Stimulated activated CD8-positive, alpha-beta memory T cell treated with anti-CD3 and anti-CD28 coated beads, Interleukin-12 subunit alpha, Interleukin-12 subunit beta, amount 100 ng/mL, for 1 hour (primary cell): ENCODE results near the gene NAMPT.
"Not testable (repeated sequence)": the region's sequence is repeated elsewhere in the genome, so short reads cannot be mapped to it uniquely, and the experiment has no call there.

Experiments used
- DNase-seq: peaks from one replicate; pipeline ENCODE4 v3.0.0-alpha.2; 2020; ENCODE audit warnings: low read depth

The NAMPT gene

GRCh38 chr7:106304568-106304967, 19.8 kb upstream of the NAMPT start:
- DNase-seq: no peak

GRCh38 chr7:106298631-106299030, 13.8 kb upstream of the NAMPT start:
- DNase-seq: not testable (repeated sequence)

GRCh38 chr7:106298155-106298554, 13.4 kb upstream of the NAMPT start:
- DNase-seq: not testable (repeated sequence)

GRCh38 chr7:106294334-106294733, 9.6 kb upstream of the NAMPT start:
- no peak for DNase-seq

- DNase-seq: no peak
Measured at GRCh38 chr7:106291247-106291646, 6.5 kb upstream of the NAMPT start.

GRCh38 chr7:106290319-106290718, 5.5 kb upstream of the NAMPT start:
- DNase-seq: no peak

- DNase-seq: no peak
Measured at GRCh38 chr7:106289848-106290247, 5.1 kb upstream of the NAMPT start.

GRCh38 chr7:106288263-106288662, 3.5 kb upstream of the NAMPT start:
- DNase-seq: no peak

GRCh38 chr7:106287786-106288185, 3.0 kb upstream of the NAMPT start:
- no peak for DNase-seq

GRCh38 chr7:106285855-106286492, 1.2 kb upstream of the NAMPT start:
- no peak for DNase-seq

GRCh38 chr7:106285051-106285854, 470 bp upstream of the NAMPT start:
- DNase-seq: peak; percentile 95

GRCh38 chr7:106283831-106284713, 711 bp downstream of the NAMPT start:
- DNase-seq: peak; percentile 26

- DNase-seq: no peak
Measured at GRCh38 chr7:106283501-106283830, 1.3 kb downstream of the NAMPT start.

- DNase-seq: no peak
Measured at GRCh38 chr7:106282852-106283251, 1.9 kb downstream of the NAMPT start.

- DNase-seq: no peak
Measured at GRCh38 chr7:106282390-106282789, 2.4 kb downstream of the NAMPT start.

GRCh38 chr7:106281585-106282318, 3.0 kb downstream of the NAMPT start:
- DNase-seq: no peak

GRCh38 chr7:106281127-106281526, 3.7 kb downstream of the NAMPT start:
- no peak for DNase-seq

- DNase-seq: no peak
Measured at GRCh38 chr7:106279425-106280197, 5.2 kb downstream of the NAMPT start.

- DNase-seq: no peak
Measured at GRCh38 chr7:106278695-106279094, 6.1 kb downstream of the NAMPT start.

- DNase-seq: no peak
Measured at GRCh38 chr7:106277976-106278375, 6.8 kb downstream of the NAMPT start.

- DNase-seq: no peak
Measured at GRCh38 chr7:106276513-106276912, 8.3 kb downstream of the NAMPT start.
